ENCODE results near the gene ELMO3.

ELMO3 gene

DNA sequence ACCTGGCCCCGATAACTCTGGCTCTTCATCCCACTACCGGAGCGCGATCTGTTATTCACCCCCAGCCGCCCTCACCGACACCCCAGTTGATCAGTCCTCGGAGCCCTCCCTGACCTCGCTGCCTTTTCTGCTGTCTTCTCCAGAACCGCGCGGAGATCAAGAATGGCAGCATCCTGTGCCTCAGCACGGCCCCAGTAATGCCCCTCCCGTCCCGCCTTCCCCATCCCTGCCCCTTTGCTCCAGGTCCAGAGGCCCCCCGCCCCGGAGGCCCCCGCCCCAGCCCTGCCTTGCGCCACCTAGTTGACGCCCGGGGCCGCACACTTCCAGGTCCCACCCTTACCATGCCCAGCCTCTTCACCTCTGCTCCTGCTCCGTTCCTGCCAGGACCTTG, 872 bp downstream of the ELMO3 start:
- DNase-seq, result no peak

DNA sequence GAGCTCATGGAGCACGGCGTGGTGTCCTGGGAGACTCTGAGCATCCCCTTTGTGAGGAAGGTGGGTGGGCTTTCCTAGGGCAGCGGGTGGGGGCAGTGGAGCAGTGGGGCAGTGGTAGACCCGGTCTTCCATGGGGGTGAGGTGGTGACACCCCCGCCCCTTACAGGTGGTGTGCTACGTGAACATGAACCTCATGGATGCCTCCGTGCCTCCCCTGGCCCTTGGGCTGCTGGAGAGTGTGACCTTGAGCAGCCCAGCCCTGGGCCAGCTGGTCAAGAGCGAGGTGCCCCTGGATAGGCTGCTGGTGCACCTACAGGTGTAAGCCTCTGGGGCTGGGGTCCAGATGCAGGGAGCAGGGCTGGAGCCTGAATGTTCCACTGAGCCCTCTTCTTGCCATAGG, 1.6 kb downstream of the ELMO3 start:
- no peak for DNase-seq

DNA sequence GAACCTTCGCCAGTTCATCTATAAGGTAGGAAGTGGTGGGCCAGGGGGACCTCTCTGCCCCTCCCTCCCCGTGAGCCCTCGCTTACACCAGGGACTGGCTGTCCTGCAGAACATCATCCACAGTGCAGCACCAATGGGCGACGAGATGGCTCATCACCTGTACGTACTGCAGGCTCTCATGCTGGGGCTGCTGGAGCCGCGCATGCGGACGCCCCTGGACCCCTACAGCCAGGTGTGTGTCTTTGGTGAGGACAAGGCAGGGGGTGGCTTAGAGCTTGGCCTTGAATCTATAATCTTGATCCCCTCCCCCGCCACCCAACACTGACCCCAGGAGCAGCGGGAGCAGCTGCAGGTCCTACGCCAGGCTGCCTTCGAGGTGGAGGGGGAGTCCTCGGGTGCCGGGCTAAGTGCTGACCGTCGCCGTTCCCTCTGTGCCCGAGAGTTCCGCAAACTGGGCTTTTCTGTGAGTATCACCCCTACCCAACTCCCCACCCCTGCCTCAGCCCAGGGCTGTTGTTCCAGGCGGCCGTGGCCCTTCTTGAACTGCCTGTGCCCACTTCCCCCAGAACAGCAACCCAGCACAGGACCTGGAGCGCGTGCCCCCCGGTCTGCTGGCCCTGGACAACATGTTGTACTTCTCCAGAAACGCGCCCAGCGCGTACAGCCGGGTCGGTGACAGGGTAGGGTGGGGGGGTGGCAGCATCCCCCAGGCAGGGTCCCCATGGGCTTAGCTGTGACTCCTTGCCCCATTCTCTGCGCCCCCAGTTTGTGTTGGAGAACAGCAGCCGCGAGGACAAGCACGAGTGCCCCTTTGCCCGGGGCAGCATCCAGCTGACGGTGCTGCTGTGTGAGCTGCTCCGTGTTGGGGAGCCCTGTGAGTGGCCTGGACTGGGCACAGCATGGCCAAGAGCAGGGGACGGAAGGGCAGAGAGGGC, 2.7 kb downstream of the ELMO3 start:
- no peak for DNase-seq

DNA sequence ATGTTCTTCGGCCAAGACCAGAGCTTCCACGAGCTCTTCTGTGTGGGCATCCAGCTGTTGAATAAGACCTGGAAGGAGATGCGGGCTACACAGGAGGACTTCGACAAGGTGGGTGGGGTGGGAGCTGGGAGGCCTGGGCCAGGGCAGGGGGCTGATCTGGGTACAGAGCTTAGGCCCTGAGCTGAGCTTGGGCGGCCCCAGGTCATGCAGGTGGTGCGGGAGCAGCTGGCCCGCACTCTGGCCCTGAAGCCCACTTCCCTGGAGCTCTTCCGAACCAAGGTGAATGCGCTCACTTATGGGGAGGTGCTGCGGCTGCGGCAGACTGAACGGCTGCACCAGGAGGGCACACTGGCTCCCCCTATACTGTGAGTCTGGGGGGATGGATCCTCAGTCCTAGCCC, 3.5 kb downstream of the ELMO3 start:
- no peak for DNase-seq

DNA sequence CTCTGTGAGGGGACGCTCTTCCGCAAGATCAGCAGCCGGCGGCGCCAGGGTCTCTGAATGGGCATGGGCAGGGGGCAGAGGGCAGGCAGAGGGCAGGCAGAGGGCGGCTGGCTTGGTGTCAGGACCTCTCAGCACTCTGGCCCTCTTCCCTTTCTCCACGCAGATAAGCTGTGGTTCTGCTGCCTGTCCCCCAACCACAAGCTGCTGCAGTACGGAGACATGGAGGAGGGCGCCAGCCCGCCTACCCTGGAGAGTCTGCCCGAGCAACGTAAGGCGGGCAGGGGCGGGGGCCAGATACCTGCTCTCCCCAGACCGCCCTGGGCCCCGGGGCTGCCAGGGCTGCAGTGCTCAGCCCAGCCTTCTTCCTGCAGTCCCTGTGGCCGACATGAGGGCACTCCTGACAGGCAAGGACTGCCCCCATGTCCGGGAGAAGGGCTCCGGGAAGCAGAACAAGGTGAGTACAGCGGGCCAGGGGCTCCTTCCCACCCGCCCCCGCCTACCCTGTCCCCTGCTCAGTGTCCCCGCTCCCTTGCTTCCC, 4.1 kb downstream of the ELMO3 start:
- DNase-seq, result no peak

DNA sequence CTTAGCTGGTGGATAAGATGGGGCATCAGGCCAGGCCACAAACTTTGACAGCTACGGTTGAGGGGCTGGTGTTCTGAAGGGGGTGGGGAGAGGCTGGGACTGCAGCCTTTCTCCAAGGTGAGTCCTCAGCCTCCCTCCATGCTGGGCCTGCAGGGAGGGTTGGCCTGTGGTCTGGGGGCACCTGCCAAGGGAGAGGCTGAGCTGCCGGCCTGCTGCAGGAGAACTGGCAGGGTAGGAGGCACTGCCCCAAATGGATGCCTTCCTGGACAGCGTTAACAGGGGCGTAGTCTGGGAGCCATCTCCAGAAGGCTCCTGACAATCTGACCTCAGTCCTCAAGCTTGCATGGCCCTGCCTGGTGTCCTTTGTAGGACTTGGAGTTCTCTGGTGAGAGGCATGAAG, 5.1 kb downstream of the ELMO3 start:
- DNase-seq, result no peak

DNA sequence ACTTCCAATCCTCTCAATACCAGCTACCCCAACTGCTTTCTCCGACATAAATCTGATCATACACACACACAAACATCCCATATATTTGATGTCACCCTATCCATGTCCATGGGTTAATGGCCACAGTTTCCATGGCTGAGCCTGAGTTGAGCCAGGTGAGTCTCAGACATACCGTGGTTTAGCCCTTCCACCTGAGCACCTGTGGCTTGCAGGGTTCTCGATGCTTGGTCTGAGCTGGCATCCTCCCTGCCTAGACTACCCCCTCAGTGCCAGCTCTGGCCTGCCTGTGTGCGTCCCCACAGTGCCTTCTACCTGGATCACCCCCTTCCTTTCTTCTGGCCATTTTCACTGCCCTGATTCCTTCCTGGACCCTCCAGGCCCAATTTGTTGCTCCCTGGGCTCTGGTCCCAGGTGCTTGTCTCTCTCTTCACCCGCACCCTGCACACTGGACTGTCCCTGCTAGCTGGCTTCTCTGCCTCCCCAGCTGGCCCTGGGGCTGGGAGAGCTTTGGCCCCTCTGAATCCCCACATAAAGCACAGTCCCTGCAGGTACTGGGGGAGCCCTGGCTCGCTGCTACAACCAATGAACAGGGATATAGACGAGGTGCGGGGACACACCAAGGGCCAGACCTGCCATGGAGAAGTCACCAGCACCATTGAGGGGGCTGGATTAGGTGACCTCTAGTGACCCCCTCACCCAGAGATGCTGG, 7.4 kb downstream of the ELMO3 start:
- DNase-seq, result no peak

DNA sequence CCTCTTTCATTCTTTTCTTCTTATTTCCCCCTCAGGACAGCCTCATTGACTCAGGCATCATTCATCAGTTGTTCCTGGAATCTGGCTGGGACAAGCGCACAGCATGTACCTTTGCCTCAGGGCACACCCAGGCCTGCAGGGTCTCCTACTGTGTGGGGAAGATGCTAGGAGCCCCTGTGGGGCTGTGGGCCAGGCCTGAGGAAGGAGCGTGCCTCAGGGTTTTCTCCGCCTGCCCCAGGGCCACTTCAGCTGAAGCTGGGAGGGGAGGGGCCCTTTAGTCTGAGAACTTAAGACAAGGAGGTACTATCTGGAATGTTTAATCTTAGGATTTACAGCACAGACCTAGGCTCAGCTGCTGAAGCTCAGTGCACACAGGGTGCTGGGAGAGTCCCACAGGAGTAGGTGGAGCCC, 7.9 kb downstream of the ELMO3 start:
- DNase-seq, result no peak

DNA sequence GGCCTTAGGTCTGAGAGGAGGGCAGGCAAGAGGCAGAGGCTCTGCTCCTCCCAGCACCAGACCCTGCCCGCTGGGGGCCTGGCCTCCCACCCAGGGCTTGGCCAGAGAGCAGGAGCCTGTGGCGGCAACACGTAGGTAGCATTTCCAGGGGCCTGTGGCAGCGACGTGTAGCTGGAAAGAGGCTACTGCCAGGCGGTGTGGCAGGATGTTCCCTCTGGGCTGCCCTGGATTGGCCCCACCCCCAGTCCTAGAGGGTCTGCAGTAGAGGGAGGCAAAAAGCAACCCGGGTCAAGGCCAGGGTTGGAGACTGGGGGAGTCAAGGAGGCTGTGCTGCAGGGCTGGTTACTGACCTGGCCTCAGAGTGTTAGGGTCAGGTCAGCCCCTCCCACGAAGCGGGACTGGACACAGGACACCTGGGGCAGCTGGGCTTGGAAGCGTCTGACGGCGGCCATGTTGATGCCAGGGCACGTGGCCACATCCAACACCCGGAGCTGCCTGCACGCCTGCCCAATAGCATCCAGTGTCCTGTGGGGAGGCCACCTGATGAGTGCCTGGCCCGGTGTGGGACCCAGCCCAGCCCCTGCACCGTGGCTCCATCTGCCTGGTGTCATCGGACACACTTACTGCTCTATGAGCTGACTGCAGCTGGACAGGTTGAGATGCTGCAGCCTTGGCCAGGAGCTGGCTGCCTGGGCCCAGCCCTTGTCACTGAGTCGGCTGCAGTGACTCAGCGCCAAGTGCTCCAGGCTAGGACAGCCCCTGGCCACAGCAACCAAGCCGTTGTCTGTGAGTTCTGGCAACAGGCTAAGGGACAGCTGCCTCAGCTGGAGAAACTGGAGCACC, 8.5 kb downstream of the ELMO3 start:
- DNase-seq, result no peak

DNA sequence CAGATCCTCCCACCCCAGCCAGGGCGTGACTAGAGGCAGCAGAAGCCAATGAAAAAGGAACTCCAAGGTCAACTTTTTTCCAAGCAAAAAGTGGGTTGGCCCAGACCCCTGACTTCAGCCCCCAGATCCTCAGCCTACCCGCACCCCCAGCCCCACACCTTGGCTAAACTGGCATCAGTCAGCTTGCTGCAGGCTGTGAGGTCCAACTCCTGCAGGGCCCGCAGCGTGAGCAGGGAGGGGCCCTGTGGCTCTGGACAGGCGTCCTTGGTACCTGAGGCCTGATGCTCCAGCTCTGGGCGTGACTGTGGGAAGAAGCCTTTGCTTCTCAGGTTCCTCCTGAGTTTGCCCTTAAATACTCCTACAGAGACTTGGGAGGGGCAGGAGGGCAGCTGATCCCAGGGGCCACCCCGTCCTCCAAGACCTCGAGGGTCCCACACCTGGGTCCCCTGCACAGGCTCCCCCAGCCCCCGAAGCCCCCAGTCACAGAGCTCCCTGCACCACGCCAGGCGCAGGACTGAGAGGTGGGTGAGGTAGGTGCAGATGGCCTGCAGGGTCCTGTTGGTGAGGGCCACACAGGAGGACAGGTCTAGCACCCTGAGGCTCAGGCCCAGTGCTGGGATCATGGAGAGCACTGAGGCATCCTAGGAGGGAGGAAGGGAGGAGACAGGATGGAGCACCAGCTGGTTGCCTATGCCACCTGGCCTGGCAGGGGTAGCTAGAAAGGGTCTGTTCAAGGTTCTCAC, 9.4 kb downstream of the ELMO3 start:
- no peak for DNase-seq

DNA sequence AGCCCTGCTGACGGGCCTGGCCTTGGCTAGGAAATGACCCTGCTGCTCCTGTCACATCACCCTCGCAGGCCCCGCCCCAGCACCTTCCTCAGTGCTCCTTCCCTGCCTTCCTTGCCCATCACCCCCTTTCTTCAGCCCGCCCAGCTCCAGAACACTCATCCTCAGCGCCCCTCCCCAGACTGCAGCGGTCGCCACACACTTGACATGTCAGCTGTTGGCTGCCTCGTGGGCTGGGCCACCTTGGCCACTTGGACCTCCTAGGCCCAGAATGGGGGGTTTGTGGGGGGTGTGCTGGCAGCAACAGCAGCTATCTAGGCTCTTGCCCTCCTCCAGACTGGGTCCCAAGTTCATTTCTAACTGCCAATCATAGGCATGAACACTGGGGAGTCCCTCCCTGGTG, 10.6 kb downstream of the ELMO3 start:
- DNase-seq, result no peak

DNA sequence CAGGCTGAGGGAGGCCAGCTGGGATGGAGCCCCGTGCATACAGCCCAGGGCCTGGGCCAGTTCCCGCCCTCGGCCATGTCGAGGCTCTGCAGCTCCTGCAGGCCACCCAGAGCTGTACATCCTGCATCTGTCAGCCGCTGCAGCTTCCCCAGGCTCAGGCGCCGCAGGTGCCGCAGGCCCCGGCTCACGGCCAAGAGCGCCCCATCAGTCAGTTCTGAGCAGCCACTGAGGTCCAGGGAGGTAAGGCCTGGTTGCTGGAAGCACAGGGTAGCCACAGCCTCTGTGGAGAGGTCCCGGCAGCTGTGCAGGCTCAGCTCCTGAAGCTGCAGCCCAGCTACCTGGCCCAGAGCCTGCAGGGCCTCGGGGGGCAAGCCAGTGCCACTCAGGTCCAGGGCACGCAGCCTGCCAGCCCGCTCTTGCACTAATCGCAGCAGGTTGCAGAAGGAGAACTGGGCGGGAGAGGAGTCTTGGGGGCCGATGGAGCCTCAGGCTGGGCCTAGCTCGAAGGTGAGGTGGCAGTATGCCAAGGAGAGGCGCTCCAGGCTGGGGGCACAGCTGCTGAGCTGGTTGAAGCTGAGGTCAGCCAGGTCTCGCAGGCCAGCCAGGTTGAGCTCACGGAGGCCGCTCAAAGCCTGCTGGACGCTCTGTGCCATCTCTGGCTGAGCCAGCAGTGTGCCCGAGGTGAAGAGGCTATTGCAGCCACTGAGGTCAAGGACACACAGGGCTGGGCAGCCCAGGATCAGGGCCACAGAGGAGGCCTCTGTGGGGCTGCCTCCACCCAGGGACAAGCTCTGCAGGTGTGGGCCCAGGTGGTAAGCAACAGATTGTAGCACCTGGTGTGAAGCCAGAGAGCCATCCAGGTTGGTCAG, 11.4 kb downstream of the ELMO3 start:
- no peak for DNase-seq

DNA sequence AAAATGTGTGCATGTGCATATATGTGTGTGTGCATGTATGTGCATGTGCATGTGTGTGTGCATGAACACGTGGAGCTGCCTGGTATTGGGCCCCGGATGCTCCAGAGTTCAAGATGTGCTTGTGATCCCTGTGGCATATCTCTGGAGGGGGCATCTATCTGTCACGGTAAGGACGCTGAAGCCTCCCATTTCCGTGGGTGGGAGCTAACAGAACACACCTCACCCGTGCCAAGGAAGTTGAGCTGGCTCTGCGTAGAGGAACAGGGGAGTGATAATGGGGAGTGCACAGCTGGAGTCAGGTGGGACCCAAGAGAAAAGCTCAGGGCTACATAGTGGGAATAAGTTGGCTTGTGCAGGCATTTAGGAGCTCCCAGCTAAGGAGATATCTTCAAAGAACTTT, 12.7 kb downstream of the ELMO3 start:
- no peak for DNase-seq

DNA sequence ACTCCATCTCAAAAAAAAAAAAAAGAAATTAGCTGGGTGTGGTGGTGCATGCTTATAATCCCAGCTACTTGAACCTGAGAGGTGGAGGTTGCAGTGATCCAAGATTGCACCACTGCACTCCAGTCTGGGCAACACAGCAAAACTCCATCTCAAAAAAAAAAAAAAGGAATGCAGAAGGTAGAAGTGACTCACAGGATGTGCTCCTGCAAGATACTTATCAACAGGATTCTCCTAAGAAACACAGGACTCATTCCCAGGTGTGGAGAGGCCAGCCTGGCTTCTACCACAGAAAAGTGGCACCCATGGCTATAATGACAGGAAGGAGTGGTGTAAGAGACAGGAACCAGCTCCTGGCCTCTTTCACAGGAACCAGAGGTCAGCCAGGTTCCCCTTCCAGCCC, 13.8 kb downstream of the ELMO3 start:
- no peak for DNase-seq

DNA sequence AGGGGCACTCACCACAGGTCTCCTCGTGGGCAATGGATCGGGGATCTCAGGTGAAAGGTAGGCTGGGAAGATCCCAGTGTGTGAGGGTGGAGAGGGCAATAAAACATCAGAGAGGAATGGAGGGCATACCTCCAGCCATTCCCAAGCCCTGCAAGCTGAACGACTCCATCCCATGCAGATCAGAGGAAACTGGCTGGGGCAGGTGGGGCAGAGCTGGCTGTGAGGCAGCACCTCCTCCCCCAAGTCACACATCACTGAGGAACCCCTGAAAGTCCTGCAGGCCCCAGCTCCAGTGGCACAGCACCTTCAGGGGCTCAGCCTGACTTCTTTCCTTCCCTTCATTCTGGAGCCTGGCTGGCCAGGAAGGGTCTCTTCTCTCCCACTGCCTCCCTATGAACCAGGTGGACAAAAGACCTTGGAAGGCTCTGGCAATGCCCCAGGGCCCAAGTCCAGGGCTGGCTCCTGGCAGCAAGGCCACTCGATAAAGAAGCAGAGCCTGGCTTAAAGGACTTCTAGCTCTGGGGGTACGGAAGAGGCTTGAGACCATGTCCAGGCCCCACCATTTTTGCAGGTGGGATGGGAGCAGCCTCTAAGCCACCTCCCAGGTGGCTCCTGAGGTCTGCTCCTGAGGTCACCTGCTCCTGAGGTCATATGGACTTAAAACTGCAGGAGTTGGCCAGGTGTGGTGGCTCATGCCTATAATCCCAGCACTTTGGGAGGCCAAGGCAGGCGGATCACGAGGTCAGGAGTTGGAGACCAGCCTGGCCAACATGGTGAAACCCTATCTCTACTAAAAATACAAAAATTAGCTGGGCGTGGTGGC, 14.5 kb downstream of the ELMO3 start:
- DNase-seq, result no peak

DNA sequence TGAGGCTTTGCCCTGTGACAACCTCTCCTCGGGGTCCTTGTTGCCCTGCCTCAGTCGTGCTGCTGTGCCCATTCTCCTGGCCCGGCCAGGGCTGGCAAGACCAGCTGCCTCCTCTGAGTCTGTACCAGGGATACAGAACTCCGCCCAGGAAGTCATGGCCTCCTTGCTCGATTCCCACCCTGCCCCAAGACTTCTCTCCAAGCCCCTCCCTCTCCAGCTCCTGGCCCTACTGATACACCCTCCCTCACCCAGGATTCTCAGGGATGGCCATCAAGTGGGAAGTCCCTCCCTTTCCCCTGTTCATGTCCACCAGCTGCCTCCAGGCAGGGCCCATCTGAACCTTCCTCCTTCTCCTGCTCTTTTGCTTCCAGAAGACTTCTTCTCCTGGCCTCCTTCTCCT, 16.8 kb downstream of the ELMO3 start:
- DNase-seq, result no peak

DNA sequence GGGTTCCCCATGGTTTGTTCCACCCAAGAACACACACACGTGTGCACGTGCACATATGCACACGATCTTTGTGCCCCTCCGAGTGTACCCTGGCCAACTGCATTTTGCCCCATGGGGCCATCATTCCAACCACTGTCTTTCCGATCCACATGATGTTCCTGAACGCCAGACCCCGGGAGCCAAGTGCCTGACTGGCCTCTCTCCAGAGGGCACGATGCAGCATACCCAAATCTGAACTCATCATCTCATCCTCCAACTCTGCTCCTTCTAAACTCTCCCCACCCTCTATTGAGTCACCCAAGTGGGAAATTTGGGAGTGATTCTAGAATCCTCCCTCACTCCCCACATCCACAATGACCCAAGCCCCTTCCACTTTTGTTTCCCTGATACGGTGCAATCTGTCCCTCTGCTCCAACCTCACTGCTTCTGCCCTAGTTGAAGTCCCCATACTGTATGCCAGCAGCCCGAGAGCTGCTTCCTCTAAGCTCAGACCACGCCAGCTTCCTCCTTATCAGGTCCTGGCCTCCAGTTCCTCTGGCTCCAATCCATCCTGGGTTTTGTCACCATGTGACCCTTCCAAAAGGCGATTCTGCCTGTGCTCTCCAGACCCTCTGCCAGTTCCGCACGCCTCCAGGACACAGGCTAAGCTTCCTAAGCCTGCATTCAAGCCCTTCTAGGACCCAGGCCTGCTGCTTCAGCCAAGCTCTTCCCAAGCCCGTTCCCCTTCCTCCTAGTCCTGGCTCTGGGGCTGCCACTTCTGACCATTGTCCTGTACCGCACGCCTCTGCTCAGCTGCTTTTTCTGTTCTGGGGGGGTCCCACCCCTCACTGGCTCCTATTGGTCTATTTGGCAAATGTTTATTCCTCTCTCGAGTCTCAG, 17.9 kb downstream of the ELMO3 start:
- DNase-seq, result no peak

DNA sequence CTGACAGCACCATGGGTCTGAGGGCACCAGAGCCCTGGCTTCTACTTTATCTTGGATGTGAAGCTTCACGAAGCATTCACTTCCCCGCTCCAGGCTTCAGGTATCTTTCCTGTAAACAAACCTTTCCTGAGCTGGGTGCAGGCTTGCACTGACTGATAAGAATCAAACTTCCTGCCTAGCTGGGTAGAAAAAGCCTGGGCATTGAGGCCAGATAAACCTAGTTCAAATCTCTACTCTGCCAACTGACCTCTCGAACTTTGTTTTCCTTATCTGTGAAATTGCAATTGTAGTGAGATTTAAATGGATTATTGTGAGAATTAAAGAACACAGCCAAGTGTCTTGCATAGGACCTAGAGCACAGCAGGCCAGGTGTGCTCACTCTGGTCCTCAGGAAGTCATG, 25.1 kb downstream of the ELMO3 start:
- DNase-seq, result no peak

DNA sequence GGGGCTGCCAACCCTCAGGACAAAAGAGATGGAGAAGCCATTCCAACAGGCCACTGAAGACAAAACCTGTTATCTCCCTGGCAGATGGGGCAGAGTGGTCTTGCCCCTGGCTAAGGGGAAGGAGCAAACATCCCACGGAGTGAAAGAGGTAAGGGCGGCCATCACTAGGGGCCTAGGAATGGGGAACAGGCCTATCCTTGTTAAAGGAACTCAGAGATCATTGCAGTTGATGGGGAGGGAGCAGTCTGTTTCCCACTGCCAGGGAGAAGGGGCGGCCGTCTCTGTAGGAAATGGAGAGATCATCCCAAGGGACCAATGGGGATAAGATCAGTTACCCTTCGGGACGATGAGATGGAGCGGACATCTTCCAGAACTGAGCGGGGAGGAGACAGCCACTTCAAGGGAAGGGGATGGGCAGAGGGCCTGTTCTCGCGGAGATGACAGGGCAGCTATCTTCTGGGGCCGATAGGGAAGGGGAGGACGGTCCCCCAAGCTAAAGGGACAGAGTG, 27.4 kb downstream of the ELMO3 start:
- DNase-seq, result no peak
